Activated T-helper 1 cell treated with anti-CD3 and anti-CD28 coated beads, Interleukin-2, amount 50 U/mL, for 16 hours (primary cell): ENCODE measurements around the gene ALOX15.
"Not testable (repeated sequence)": the region's sequence is repeated elsewhere in the genome, so short reads cannot be mapped to it uniquely, and the experiment has no call there.

Experiments used
- DNase-seq, 2 donors: peaks; one replicate each; pipeline ENCODE4 v3.0.0-alpha.2; 2020; ENCODE audit warnings: low read depth in 1 of 2, low spot score in 1 of 2

ALOX15 gene

DNA sequence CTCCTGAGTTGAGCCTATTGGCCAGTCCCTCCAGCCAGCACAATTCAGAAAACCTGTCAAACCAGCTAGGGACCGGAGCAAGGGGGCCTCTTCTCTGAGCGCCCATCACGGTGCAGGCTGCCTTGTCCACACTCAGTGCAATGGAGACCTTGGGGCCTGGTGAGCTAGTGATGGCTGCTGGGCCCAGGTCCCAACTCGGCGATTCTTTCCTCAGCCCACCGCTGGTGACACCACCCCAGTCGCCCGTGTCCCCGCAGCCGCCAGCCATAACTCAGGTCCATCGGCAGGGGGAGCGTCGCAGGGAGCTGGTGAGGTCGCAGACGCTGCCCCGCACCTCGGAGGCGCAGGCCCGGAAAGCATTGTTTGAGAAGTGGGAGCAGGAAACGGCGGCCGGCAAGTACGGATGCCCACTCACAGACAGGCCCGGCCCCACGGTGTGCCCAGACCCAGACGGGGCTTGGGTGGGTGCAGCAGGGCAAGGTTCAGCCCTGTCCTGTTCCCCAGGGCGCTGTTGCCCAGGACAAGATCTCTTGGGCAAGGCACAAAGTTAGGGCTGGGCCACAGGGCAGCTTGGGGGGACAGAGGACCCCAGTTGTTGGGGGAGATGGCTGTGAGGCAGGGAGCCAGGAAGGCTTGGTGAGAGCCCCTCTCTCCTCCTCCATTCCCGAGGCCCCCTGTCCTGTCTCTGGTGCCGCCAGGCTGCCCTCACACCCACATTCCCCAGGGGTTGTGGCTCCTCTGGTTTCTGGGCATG is 46.4 kb downstream of the ALOX15 start:
- DNase-seq, result no peak

DNA sequence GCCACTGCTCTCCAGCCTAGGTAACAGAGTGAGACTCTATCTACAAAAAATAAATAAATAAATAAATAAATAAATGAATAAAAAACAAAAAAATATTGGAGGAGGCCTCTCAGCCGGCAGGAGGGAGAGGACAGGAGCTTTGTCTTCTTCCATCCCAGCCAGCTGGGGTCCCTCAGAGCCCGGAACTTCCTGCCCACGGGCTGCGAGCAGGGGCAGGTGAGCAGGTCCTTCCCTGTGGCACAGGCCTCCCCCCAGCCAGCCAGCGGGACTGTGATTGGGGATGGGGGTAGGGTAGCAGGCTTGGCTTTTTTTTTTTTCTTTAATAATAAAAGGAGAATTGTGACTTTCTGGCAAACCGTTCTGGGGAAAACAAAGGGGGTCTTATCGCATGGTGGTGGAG is 47.1 kb downstream of the ALOX15 start:
- no peak for DNase-seq

DNA sequence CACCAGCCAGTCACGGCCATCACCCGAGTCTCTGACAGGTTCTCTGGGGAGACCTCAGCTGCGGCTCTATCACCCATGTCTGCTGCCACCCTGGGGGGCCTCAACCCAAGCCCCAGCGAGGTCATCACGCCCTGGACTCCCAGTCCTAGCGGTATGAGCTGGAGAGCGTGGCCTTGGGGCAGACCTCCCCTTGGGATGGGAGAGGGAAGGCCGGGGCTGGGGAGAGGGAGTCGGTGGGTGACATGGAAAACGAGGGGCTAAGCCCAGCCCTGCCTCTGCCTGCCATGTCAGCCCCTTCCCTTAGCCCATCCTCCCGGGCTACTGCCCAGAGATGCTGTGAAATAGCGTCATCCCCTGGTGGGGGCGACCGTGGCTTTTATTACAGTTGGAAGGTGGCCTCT is 48.5 kb downstream of the ALOX15 start:
- no peak for DNase-seq

DNA sequence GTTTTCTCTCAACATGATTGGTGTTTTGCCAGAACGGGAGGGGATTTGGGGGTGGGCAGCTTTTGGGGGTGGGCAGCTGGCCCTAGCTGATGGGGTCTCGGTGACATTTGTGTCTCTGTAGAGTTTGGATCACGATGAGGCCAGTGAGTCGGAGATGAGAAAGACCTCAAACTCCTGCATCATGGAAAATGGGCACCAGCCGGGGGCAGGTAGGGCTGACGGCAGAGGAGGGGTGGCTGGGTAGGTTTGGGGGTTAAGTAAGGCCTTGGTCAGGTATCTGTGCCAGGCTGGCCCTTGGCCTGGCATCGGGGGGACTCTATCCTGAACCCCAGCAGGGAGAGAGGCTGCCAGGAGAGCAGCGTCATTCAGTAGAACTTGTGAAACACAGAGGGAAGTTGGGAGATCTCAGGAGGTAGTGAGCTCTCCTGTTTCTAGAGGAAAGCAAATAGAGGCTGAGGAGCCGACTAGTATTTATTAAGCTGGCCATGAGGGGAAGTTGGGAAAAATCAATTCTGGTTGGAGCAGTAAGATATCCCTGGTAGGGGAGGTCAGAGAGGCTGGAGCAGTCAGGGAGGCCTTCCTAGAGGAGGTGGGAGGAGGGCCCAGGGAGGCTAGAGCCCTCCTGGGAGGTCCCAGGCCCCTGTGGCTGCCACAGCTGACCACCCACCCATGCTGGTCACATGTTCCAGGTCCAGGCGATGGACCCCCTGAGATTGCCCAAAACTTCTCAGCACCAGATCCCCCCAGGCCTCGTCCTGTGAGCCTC is 49.1 kb downstream of the ALOX15 start:
- no peak for DNase-seq

DNA sequence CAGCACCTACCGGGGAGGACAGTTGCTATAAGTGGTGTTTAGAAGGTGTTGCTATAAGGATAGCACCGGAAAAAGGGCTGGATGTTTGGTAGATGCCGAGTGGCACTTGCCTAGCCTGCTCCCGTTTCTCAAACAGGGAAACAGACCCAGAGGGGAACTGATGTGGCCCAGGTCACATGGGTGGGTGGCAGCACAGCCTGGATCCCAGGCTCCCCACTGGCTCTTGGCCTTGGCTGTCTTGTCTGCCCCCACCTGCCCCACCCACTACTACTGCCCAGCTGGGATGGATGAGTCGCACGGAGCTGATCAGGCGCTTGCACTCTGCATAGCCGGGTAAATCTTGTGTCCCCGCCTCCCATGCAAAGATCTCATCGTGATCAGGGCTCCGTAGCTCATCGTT is 49.9 kb downstream of the ALOX15 start:
- no peak for DNase-seq

DNA sequence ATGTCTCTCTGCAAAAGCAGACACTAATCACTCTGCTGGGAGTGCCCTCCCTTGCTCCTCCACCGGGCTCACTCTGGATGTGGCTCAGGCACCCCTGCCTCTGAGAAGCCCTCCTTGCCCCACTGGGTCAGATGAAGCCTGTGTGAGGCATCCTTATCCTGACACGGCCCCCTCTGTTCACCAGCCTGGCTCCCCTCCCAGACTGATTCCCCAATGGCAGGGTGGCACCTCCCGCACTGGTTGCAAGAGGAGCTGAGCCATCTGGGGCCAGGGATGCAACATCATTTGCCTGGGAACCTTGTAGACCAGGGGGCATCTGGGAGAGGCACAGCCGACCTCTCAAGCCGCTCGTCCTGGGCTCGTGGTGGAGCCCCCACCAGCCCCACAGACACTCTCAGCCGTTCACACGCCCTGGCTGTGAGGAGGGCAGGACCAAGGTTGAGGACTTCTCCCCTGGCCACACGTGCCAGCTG is 50.5 kb downstream of the ALOX15 start:
- no peak for DNase-seq

DNA sequence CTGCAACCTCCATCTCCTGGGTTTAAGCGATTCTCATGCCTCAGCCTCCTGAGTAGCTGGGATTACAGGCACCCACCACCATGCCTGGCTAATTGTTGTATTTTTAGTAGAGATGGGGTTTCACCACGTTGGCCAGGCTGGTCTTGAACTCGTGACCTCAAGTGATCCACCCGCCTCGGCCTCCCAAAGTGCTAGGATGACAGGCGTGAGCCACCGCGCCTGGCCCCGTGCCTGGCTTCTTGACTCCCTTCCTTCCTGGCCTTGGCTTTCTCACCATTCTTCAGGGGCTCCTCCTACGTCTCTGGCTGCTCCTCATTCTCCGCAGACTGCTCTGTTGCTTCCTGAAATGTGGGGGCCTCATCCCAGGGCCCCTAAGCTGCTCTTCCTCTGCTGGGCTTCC is 51.4 kb downstream of the ALOX15 start:
- not testable (repeated sequence) for DNase-seq

DNA sequence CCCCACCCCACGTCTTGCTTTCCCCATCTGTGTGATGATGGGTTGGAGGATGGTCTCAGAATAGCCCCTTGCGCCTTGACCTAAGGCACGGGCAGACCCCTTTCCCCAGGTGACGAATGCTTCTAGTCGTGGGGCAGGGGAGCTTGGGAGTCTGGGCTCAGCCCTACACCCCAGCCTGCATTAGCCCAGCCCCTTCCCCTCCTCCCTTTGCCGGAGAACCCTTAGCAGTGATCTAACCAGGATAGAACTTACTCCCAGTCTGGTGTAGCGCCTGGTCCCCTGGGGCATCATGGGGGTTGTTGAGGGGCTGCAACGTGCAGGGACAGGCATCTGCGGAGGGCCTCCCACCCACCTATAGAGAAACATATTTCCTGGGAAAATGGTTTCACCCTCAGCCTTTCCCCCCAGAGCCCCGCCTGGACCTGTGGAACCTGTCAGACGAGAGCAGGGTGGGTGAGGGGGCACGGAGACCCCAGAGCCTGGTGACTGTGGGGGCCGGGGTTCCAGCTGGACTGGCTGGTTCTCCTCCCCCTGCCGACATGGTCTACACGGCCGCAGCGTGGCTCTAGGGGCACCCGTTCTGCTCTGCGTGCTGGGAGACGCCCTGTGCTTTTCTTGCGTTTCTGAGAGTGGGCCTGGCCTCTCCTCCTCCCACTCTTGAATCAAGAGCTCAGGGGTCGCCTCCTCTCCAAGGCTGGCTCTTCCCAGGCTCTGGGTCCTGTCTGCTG is 52.4 kb downstream of the ALOX15 start:
- no peak for DNase-seq

DNA sequence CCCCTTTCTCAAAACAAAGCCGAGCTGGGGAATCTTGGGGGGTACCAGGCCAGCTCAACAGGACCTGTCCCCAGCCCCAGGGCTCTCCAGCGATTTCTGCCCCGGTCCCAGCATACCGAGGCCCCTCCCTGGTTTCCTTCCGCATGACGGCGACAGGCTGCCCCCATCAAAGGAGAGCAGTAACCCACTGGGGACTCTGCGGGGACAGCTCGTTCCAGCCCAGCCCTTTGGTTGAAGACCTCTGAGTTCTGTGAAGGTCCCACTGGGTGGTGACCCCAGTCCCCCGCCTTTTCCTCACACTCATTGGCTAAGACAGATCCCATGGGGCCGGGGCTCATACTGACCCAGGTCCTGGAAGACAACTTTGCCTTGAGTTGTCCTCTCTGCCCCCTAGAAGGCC is 53.1 kb downstream of the ALOX15 start:
- no peak for DNase-seq

DNA sequence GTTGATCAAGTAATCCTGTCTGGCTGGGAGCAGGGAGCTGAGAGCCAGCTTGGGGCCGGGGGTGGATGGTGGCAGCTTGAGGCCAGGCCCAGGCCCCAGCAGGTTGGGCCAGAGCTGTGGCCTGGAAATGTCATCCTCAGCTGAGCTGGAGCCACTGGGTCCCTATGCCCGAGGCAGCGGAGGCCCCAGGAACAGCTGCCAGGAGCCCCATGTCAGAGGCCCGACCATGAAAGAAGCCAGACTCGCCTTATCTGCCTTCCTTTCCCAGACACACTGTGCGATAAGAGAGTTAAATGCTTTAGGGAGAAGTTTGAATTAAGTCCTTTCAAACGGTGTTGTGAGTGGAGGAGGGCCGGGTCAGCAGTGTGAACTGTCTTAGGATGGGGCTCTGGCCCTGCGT is 53.7 kb downstream of the ALOX15 start:
- no peak for DNase-seq

DNA sequence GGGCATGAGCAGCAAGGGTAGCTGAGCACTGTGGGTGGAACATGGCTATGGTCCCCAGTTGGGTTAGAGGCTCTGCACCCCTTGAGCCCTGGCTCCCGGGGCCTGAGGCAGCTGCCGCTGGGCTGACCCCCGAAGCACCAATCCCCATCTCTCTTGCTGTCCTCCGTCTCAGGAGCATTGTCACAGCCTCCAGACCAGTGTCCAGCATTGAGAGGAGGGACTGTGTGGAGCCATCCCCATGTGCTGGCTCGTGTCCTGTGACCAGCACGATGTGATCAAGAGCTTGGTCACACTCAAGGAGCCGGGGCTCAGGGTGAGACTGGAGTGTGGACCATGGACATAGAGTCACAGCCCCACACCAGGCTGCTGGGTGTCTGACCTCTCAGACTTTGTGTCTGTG is 54.3 kb downstream of the ALOX15 start:
- DNase-seq, result no peak

DNA sequence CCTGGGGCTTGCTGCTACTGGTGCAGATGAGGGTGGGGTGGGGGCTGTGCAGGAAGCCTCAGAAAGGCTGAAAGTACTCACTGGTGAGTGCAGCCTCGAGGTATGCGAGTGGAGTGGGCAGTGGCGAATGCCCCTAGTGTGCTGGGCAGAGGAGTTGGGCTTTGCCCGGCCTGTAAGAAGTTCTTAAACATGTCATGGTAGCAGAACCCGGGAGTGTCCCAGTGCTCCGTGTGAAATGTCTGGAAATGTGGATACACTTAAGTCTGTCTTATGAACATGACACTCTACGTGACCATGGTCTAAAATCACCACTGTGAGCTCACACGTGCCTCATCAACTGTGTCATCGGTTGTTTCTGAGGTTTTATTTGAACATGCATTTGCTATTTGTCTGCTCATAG is 55.4 kb downstream of the ALOX15 start:
- DNase-seq, result no peak

DNA sequence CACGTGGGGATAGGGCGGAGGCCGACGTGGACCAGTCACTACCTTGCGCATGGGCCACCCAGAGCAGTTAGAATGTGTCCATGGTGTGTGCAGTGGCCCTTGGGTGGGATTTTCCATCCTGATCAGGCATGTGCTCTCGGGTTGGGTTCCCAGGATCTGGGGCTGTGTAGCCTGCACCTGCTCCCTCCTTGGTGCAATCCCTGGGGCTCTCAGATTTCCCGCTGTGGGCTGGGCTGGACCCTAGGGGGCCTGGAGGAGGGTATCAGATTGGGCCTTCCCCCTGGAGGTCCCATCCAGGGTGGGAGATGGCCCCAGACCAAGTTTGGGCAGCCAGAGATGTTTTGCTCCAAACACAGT is 55.9 kb downstream of the ALOX15 start:
- DNase-seq, result no peak

DNA sequence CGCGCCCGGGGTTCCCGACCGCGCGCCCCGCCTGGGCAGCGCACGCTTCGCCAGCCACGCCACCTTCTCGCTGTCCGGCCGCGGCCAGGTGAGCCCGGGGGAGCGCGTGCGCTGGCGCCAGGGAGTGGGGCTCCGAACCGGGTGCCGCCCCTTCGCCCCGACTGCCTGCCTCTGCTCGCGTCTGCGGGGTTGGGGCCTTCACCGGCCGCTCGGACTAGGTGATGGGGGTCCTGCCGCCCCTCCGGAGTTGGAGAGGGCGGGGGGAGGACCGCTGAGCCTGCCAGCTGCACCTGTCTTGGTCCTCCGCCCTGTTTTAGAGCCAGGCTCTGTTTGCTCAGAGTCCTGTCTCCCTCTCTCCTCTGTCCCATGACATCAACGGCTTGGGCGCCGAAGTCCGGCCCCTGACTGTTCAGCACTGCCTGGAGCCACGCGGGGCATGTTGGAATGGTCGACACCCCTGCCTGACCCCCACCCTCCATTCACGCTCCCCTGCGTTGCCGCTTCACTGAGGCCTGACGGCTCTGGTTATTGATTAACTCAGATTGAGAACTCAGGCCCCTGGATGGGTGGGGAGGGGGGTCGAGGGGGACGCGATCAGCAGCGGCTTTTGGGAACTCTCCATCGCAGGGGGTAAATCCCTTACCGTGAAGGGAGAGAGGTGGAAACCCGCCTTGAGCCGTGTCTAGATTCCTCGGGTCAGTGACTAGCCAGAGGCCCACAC is 56.4 kb downstream of the ALOX15 start:
- DNase-seq, result no peak

DNA sequence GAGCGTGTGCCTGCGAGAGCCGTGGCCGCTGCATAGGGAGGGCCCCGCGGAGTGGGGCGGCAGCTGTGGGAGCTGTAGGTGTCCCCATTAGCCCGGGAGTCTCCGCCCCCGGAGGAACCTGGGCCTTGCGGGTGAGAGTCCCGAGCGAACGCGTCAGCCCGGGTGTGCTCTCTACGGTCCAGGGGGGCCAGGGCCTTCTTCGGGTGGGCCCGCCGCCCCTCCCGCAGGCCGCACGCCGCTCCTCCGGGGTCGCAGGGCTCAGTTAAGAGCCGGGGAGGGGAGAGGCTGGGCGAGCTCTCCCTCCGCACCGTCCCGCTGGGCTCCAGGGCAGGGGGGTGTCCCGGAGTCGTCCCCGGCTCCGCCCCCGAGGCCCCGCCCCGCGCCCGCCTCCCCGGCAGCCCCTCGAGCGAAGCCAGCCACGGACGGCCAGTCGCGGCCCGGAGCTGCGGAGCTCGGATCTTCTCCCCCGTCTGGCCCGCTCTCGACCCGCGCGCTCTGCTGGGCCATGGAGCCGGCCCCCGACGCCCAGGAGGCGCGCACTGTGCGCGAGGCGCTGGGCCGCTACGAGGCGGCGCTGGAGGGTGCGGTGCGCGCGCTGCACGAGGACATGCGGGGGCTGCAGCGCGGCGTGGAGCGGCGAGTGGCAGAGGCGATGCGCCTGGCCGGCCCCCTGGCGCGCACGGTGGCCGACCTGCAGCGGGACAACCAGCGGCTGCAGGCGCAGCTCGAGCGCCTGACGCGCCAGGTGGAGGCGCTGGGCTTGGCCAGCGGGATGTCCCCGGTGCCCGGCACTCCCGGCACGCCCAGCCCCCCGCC is 57.2 kb downstream of the ALOX15 start, which contains the start of gene SMTNL2:
SMTNL2 (plus strand) TSS at position 429 of the 816 bp plus-strand sequence; CDS start at position 506, 77 bp downstream.
- DNase-seq, result no peak

DNA sequence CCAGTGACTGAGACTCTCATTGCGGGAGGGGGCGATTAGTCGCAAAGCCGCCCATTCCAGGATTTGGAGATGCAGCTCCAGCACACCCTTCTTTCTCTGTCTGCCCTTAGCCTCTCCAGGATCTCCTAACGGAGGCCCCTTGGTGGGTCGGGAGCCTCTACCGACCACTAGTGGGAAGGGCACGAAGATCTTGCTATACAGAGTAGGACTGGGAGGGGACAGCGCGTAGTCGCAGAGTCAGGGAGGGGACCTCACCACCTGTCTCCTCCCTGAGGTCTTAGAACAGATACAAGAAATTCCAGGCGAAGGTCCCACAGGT is 57.7 kb downstream of the ALOX15 start:
- no peak for DNase-seq

DNA sequence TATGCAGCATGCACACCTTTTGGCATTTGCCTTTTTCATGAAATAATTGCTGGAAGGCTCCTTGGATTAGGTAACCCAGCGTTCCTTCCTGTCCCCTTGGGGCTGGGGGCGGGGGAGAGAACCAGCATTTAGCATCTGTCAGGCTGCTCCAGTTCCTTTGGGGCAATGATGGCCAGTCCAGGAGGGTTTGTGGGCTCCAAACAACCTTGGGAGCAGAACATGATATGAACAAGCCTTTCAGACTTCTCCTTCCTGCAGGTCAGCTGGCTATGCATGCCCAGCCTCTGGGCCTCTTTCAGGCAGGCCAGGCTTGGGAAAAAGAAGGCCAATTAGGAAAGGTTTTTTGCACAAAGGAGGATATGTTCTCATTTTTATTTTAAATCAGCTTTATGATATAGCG is 58.3 kb downstream of the ALOX15 start:
- no peak for DNase-seq

DNA sequence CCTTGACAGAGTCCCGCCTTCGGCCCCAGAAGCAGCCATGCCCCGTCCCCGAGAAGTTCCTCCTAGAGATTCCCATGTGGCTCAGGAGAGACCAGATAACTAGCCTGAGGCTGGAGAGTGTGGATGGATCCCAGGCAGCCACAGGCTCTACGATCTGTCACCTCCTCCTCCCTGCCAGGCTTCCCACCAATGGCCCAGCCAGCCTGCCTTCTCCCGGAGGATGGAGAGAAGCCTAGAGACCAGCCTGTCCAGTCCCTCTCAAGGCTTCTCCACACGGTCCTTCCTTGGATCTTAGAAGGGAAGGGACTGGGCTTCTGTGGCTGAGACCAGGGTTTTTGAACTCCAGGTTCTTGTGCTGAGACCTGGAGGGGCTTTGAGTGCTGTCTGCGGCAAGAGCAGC is 58.8 kb downstream of the ALOX15 start:
- DNase-seq, result no peak

DNA sequence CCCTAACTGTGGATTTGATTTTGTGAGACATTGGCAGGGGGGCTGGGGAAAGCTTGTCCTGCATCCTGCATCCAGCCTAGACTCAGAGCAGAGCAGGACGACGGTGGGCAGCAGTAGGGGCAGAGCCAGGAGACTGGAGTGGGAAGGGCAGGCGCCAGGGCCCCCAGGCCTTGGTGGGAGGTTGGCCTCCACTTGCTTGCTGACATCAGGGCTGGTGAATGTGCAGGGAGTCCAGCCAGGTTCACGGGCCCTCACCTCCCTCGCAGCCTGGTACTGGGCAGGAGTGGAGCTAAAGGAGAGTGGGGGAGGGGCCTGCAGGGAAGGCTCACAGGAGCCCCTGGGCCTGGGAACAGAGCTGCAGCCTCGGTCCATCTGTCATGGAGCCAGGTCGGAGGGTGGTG is 59.4 kb downstream of the ALOX15 start:
- DNase-seq, result no peak
